ENCODE results near the gene PTPRJ.

DNA sequence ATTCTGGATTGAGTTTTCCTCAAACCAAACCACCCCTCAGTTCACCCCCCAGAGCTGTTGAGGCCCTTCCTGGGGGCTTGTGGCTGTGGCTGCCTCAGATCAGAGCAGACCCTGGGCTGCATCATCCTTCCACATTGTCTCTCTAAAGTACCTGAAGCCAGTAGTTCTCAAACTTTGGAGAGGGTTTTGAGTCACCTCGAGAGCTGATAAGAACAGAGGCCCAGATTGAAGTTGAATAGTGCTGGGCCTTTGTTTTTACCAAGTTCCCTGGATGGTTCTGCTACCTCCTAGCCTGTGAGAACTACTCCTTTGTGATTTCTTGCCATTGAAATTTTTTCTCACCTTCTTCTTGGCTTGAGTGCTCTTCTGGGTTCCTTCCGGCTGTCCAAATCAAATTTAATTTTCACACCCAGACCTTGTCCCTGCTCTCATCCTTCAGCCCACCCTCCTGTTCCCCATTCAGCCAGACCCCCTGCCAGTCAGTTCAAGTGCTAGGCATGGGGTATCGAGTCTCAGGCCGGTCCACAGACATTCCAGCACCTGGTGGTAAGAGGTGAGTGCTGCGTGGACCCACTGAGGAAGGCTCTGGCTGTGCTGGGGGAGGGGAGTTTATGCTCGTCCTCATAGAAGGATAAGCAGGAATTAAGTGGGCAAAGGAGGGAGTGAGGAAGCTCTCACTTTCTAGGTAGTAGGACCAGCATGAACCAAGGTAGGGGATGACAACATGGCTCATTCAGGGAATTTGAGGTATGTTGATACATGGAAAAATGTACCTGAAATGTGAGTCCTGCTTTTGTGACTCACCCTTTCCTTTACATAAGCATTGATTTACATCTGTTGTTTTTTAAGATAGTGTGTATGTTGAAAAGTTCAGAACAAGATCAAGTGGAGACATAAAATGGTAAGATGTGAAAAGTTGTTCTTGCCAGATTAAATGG lies 116.5 kb downstream of the PTPRJ start:
- TF ChIP-seq, protein P1, sequence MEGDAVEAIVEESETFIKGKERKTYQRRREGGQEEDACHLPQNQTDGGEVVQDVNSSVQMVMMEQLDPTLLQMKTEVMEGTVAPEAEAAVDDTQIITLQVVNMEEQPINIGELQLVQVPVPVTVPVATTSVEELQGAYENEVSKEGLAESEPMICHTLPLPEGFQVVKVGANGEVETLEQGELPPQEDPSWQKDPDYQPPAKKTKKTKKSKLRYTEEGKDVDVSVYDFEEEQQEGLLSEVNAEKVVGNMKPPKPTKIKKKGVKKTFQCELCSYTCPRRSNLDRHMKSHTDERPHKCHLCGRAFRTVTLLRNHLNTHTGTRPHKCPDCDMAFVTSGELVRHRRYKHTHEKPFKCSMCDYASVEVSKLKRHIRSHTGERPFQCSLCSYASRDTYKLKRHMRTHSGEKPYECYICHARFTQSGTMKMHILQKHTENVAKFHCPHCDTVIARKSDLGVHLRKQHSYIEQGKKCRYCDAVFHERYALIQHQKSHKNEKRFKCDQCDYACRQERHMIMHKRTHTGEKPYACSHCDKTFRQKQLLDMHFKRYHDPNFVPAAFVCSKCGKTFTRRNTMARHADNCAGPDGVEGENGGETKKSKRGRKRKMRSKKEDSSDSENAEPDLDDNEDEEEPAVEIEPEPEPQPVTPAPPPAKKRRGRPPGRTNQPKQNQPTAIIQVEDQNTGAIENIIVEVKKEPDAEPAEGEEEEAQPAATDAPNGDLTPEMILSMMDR (IDR thresholded peaks at IDR 0.05) = no peak
- TF ChIP-seq POLR2A (IDR thresholded peaks at IDR 0.05) (no peak), POLR2AphosphoS5 (IDR thresholded peaks at IDR 0.05; ENCODE audit: insufficient read depth in 1 of 2, low read depth in 1 of 2) (no peak)

Measured in vagina (tissue), 2 donors.